Neural progenitor cell (in vitro differentiated cells): Measurements from ENCODE around the gene FRY.

Source experiments
- EZH2 ChIP-seq: fragments of 200-600 bp; sonication (generic); IDR thresholded peaks from 2 replicates; pipeline ENCODE4 v1.6.1; 2017; ENCODE audit warnings: antibody characterized with exemption, mild to moderate bottlenecking, moderate library complexity
- EZH2phosphoT487 ChIP-seq: fragments of 200-600 bp; sonication (generic); IDR thresholded peaks from 2 replicates; pipeline ENCODE4 v1.6.1; 2017; ENCODE audit warnings: antibody characterized with exemption
- TF ChIP-seq, protein P1 (sequence below): fragments of 200-600 bp; sonication (generic); IDR thresholded peaks from 2 replicates; pipeline ENCODE4 v1.5.1; 2017; ENCODE audit warnings: antibody characterized with exemption, mild to moderate bottlenecking

- TF ChIP-seq, protein P1, sequence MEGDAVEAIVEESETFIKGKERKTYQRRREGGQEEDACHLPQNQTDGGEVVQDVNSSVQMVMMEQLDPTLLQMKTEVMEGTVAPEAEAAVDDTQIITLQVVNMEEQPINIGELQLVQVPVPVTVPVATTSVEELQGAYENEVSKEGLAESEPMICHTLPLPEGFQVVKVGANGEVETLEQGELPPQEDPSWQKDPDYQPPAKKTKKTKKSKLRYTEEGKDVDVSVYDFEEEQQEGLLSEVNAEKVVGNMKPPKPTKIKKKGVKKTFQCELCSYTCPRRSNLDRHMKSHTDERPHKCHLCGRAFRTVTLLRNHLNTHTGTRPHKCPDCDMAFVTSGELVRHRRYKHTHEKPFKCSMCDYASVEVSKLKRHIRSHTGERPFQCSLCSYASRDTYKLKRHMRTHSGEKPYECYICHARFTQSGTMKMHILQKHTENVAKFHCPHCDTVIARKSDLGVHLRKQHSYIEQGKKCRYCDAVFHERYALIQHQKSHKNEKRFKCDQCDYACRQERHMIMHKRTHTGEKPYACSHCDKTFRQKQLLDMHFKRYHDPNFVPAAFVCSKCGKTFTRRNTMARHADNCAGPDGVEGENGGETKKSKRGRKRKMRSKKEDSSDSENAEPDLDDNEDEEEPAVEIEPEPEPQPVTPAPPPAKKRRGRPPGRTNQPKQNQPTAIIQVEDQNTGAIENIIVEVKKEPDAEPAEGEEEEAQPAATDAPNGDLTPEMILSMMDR, result no peak
- TF ChIP-seq EZH2 (no peak), EZH2phosphoT487 (no peak)
Observed at GRCh38 chr13:32001769-32002168, 29.8 kb upstream of the FRY start.
